ENCODE results near the gene SLC27A5. TPM values are rescaled to one million over a fixed set of nuclear protein-coding genes. Genes with fewer than 3 reads are reported as not detected.

The SLC27A5 gene
- total and polyA plus RNA-seq, 4 donors: 9.5 to 25.5 (median 22.9) TPM

- DNase-seq (ENCODE audit: low read depth in 4 of 6, low spot score in 6 of 6): no peak
- Histone ChIP-seq H3K36me3 (ENCODE audit: control insufficient read depth, insufficient read depth, low read length) (peaks cover 86% of the 10 kb centered on the region), H3K4me3 (ENCODE audit: low read depth, low read length) (no peak overlapping the region), H3K27me3 (ENCODE audit: control insufficient read depth, insufficient read depth, low read length) (no peaks in the 10 kb centered on the region), H3K27ac (ENCODE audit: low read depth, low read length) (no peak overlapping the region), H3K9me3 (ENCODE audit: control insufficient read depth, insufficient read depth, low read length) (no peaks in the 10 kb centered on the region), H3K4me1 (ENCODE audit: control insufficient read depth, insufficient read depth, low read length) (peaks cover 35% of the 10 kb centered on the region)
- 91% methylated on average over 11 of the region's 13 CpGs for WGBS (ENCODE audit: insufficient coverage)
Measured at GRCh38 chr19:58550362-58551122, 38.8 kb upstream of the SLC27A5 start.

- Histone ChIP-seq H3K36me3 (ENCODE audit: control insufficient read depth, insufficient read depth, low read length) (peaks cover 88% of the 10 kb centered on the region), H3K27me3 (ENCODE audit: control insufficient read depth, insufficient read depth, low read length) (no peaks in the 10 kb centered on the region), H3K4me3 (ENCODE audit: low read depth, low read length) (no peak overlapping the region), H3K27ac (ENCODE audit: low read depth, low read length) (no peak overlapping the region), H3K9me3 (ENCODE audit: control insufficient read depth, insufficient read depth, low read length) (no peaks in the 10 kb centered on the region), H3K4me1 (ENCODE audit: control insufficient read depth, insufficient read depth, low read length) (peaks cover 36% of the 10 kb centered on the region)
- no peak for DNase-seq (ENCODE audit: low read depth in 4 of 6, low spot score in 6 of 6)
- 92% methylated on average over 5 of the region's 11 CpGs for WGBS (ENCODE audit: insufficient coverage)
Measured at GRCh38 chr19:58549664-58550361, 38.0 kb upstream of the SLC27A5 start.

- WGBS (ENCODE audit: insufficient coverage): 95% methylated on average over 18 of the region's 20 CpGs
Measured at GRCh38 chr19:58548859-58549663, 37.3 kb upstream of the SLC27A5 start.

GRCh38 chr19:58547323-58548312 lies 35.8 kb upstream of the SLC27A5 start:
- 93% methylated on average over 14 of the region's 18 CpGs for WGBS (ENCODE audit: insufficient coverage)
- H3K9me3 ChIP-seq (ENCODE audit: control insufficient read depth, insufficient read depth, low read length): no peaks in the 10 kb centered on the region
- peaks cover 77% of the 10 kb centered on the region for H3K36me3 ChIP-seq (ENCODE audit: control insufficient read depth, insufficient read depth, low read length)
- H3K27me3 ChIP-seq (ENCODE audit: control insufficient read depth, insufficient read depth, low read length): no peaks in the 10 kb centered on the region
- peaks cover 25% of the 10 kb centered on the region for H3K4me1 ChIP-seq (ENCODE audit: control insufficient read depth, insufficient read depth, low read length)
- H3K4me3 ChIP-seq (ENCODE audit: low read depth, low read length): no peak overlapping the region
- no peak for DNase-seq (ENCODE audit: low read depth in 4 of 6, low spot score in 6 of 6)
- H3K27ac ChIP-seq (ENCODE audit: low read depth, low read length): no peak overlapping the region

More at GRCh38 chr19:58548859-58549663, 37.3 kb upstream of the SLC27A5 start:
- Histone ChIP-seq H3K9me3 (ENCODE audit: control insufficient read depth, insufficient read depth, low read length) (no peaks in the 10 kb centered on the region), H3K4me1 (ENCODE audit: control insufficient read depth, insufficient read depth, low read length) (peaks cover 28% of the 10 kb centered on the region), H3K27me3 (ENCODE audit: control insufficient read depth, insufficient read depth, low read length) (no peaks in the 10 kb centered on the region), H3K27ac (ENCODE audit: low read depth, low read length) (no peak overlapping the region), H3K36me3 (ENCODE audit: control insufficient read depth, insufficient read depth, low read length) (peaks cover 88% of the 10 kb centered on the region), H3K4me3 (ENCODE audit: low read depth, low read length) (no peak overlapping the region)
- DNase-seq (ENCODE audit: low read depth in 4 of 6, low spot score in 6 of 6): no peak

- Histone ChIP-seq H3K27ac (ENCODE audit: low read depth, low read length) (no peak overlapping the region), H3K27me3 (ENCODE audit: control insufficient read depth, insufficient read depth, low read length) (no peaks in the 10 kb centered on the region), H3K36me3 (ENCODE audit: control insufficient read depth, insufficient read depth, low read length) (peaks cover 61% of the 10 kb centered on the region), H3K9me3 (ENCODE audit: control insufficient read depth, insufficient read depth, low read length) (no peaks in the 10 kb centered on the region), H3K4me1 (ENCODE audit: control insufficient read depth, insufficient read depth, low read length) (peaks cover 25% of the 10 kb centered on the region), H3K4me3 (ENCODE audit: low read depth, low read length) (peak overlapping the region; percentile 73)
- no peak for DNase-seq (ENCODE audit: low read depth in 4 of 6, low spot score in 6 of 6)
- WGBS (ENCODE audit: insufficient coverage): 29% methylated on average over 1 of the region's 1 CpG
Measured at GRCh38 chr19:58546019-58546530, 34.3 kb upstream of the SLC27A5 start.

GRCh38 chr19:58545286-58546018 lies 33.7 kb upstream of the SLC27A5 start:
- WGBS (ENCODE audit: insufficient coverage): 10% methylated on average over 21 of the region's 21 CpGs

GRCh38 chr19:58544591-58545285 lies 32.9 kb upstream of the SLC27A5 start:
- peak overlapping the region; percentile 73 for H3K4me3 ChIP-seq (ENCODE audit: low read depth, low read length)
- peaks cover 48% of the 10 kb centered on the region for H3K36me3 ChIP-seq (ENCODE audit: control insufficient read depth, insufficient read depth, low read length)
- peaks cover 2% of the 10 kb centered on the region for H3K27me3 ChIP-seq (ENCODE audit: control insufficient read depth, insufficient read depth, low read length)
- H3K9me3 ChIP-seq (ENCODE audit: control insufficient read depth, insufficient read depth, low read length): no peaks in the 10 kb centered on the region
- DNase-seq (ENCODE audit: low read depth in 4 of 6, low spot score in 6 of 6): no peak
- peaks cover 25% of the 10 kb centered on the region for H3K4me1 ChIP-seq (ENCODE audit: control insufficient read depth, insufficient read depth, low read length)
- WGBS (ENCODE audit: insufficient coverage): under 1% methylated on average over 84 of the region's 92 CpGs
- peak overlapping the region; percentile 99 for H3K27ac ChIP-seq (ENCODE audit: low read depth, low read length)

More at GRCh38 chr19:58545286-58546018, 33.7 kb upstream of the SLC27A5 start:
- DNase-seq (ENCODE audit: low read depth in 4 of 6, low spot score in 6 of 6): no peak
- H3K36me3 ChIP-seq (ENCODE audit: control insufficient read depth, insufficient read depth, low read length): peaks cover 55% of the 10 kb centered on the region
- no peaks in the 10 kb centered on the region for H3K9me3 ChIP-seq (ENCODE audit: control insufficient read depth, insufficient read depth, low read length)
- H3K27me3 ChIP-seq (ENCODE audit: control insufficient read depth, insufficient read depth, low read length): peaks cover under 1% of the 10 kb centered on the region
- H3K4me1 ChIP-seq (ENCODE audit: control insufficient read depth, insufficient read depth, low read length): peaks cover 25% of the 10 kb centered on the region
- H3K27ac ChIP-seq (ENCODE audit: low read depth, low read length): no peak overlapping the region
- peak overlapping the region; percentile 73 for H3K4me3 ChIP-seq (ENCODE audit: low read depth, low read length)
